GM21360 (cell line): ENCODE measurements around the gene RBP7.

Source experiments
- ATAC-seq: cut with Tn5 transposase; IDR thresholded peaks from one replicate; pipeline ENCODE4 v1.9.1; 2021; ENCODE audit warnings: mild to moderate bottlenecking, moderate library complexity; ENCODE audit not compliant: unreplicated experiment

The RBP7 gene

GRCh38 chr1:10064416-10065343, 67.7 kb downstream of the RBP7 start:
- no peak for ATAC-seq

DNA sequence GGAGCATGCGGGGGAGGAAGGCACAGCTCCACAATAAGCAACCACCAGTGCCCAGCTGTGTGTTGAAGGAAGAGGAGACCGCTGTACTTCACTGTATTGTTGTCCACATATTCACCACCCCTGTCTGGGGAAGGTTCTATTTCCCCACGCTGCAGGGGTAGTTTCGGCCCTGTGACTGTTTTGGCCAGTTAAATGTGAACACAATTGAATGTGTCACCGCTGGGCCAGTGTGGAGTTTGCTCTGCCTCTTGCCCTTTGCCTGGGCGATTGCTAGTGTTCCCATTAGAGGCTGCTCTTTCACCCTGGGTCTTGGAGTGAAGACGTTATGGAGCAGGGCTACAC, 68.3 kb downstream of the RBP7 start:
- no peak for ATAC-seq
